Parathyroid adenoma (tissue), 2 donors: ENCODE data around the gene ASCL3.

Experiments
- H2AFZ ChIP-seq: fragments of 300-600 bp; sonication (generic); one replicate; pipeline ENCODE4 v1.7.0; 2017; ENCODE audit warnings: antibody characterized with exemption, mild to moderate bottlenecking
- H3K27ac ChIP-seq: fragments of 300-600 bp; sonication (generic); one replicate; pipeline ENCODE4 v1.7.0; 2017
- H3K27me3 ChIP-seq: fragments of 300-600 bp; sonication (generic); one replicate; pipeline ENCODE4 v1.7.0; 2017; ENCODE audit warnings: low read length; ENCODE audit not compliant: control insufficient read depth, insufficient read depth
- H3K36me3 ChIP-seq: fragments of 300-600 bp; sonication (generic); one replicate; pipeline ENCODE4 v1.7.0; 2017; ENCODE audit warnings: low read length; ENCODE audit not compliant: control insufficient read depth, insufficient read depth
- H3K4me1 ChIP-seq: fragments of 300-600 bp; sonication (generic); one replicate; pipeline ENCODE4 v1.7.0; 2017; ENCODE audit warnings: control low read depth
- H3K4me2 ChIP-seq: fragments of 300-600 bp; sonication (generic); one replicate; pipeline ENCODE4 v1.7.0; 2017; ENCODE audit warnings: low read length
- H3K4me3 ChIP-seq: fragments of 300-600 bp; sonication (generic); one replicate; pipeline ENCODE4 v1.7.0; 2017; ENCODE audit warnings: low read depth, low read length
- H3K79me2 ChIP-seq: fragments of 300-600 bp; sonication (generic); one replicate; pipeline ENCODE4 v1.7.0; 2017; ENCODE audit warnings: control low read depth
- H3K9ac ChIP-seq: fragments of 300-600 bp; sonication (generic); one replicate; pipeline ENCODE4 v1.7.0; 2017; ENCODE audit warnings: mild to moderate bottlenecking
- H3K9me3 ChIP-seq: fragments of 300-600 bp; sonication (generic); one replicate; pipeline ENCODE4 v1.7.0; 2017; ENCODE audit warnings: low read length; ENCODE audit not compliant: control insufficient read depth
- CTCF ChIP-seq: fragments of 300-600 bp; sonication (generic); IDR thresholded peaks from one replicate; pipeline ENCODE4 v1.7.0; 2017; ENCODE audit warnings: antibody characterized with exemption, mild to moderate bottlenecking
- donor health status: primary hyperparathyroidism.

Gene ASCL3

GRCh38 chr11:8963569-8964323 lies 20.9 kb upstream of the ASCL3 start:
- Histone ChIP-seq H3K27me3 (no peaks in the 10 kb centered on the region), H3K4me3 (peak overlapping the region; percentile 75), H3K79me2 (peaks cover 10% of the 10 kb centered on the region), H3K27ac (peak overlapping the region; percentile 95), H3K9ac (peak overlapping the region; percentile 42), H3K4me2 (peak overlapping the region; percentile 74), H3K4me1 (no peaks in the 10 kb centered on the region), H2AFZ (peak overlapping the region; percentile 91), H3K9me3 (no peaks in the 10 kb centered on the region), H3K36me3 (no peaks in the 10 kb centered on the region)
- TF ChIP-seq CTCF = no peak

GRCh38 chr11:8962841-8963240 lies 20.0 kb upstream of the ASCL3 start:
- Histone ChIP-seq H3K9me3 (no peaks in the 10 kb centered on the region), H3K79me2 (peaks cover 10% of the 10 kb centered on the region), H3K9ac (no peak overlapping the region), H3K27ac (no peak overlapping the region), H3K4me3 (peak overlapping the region; percentile 11), H2AFZ (no peak overlapping the region), H3K4me2 (peak overlapping the region; percentile 74), H3K36me3 (no peaks in the 10 kb centered on the region), H3K27me3 (no peaks in the 10 kb centered on the region), H3K4me1 (no peaks in the 10 kb centered on the region)
- TF ChIP-seq CTCF = no peak

GRCh38 chr11:8961401-8961800 lies 18.6 kb upstream of the ASCL3 start:
- Histone ChIP-seq H3K4me1 (no peaks in the 10 kb centered on the region), H3K4me2 (no peak overlapping the region), H3K27me3 (no peaks in the 10 kb centered on the region), H3K9me3 (no peaks in the 10 kb centered on the region), H3K27ac (no peak overlapping the region), H3K79me2 (peaks cover 13% of the 10 kb centered on the region), H2AFZ (no peak overlapping the region), H3K9ac (no peak overlapping the region), H3K4me3 (no peak overlapping the region), H3K36me3 (no peaks in the 10 kb centered on the region)
- no peak for TF ChIP-seq CTCF

- no peaks in the 10 kb centered on the region for H3K4me1 ChIP-seq
- H3K27me3 ChIP-seq = no peaks in the 10 kb centered on the region
- no peak overlapping the region for H3K27ac ChIP-seq
- no peak overlapping the region for H3K4me3 ChIP-seq
- no peaks in the 10 kb centered on the region for H3K9me3 ChIP-seq
- H3K4me2 ChIP-seq = no peak overlapping the region
- H3K79me2 ChIP-seq = peaks cover 13% of the 10 kb centered on the region
- no peaks in the 10 kb centered on the region for H3K36me3 ChIP-seq
- TF ChIP-seq CTCF = peak; percentile 49
- no peak overlapping the region for H3K9ac ChIP-seq
- no peak overlapping the region for H2AFZ ChIP-seq
These were observed 16.8 kb upstream of the ASCL3 start for GRCh38 chr11:8959546-8960166.

- H2AFZ ChIP-seq = no peak overlapping the region
- H3K36me3 ChIP-seq = no peaks in the 10 kb centered on the region
- no peak overlapping the region for H3K27ac ChIP-seq
- H3K4me1 ChIP-seq = no peaks in the 10 kb centered on the region
- peaks cover 9% of the 10 kb centered on the region for H3K79me2 ChIP-seq
- no peak overlapping the region for H3K4me2 ChIP-seq
- no peak for TF ChIP-seq CTCF
- H3K9me3 ChIP-seq = no peaks in the 10 kb centered on the region
- H3K4me3 ChIP-seq = no peak overlapping the region
- H3K27me3 ChIP-seq = no peaks in the 10 kb centered on the region
- no peak overlapping the region for H3K9ac ChIP-seq
These were observed 14.0 kb upstream of the ASCL3 start for GRCh38 chr11:8956860-8957259.
